HEK293 (cell line): ENCODE measurements around the gene PTP4A2.

Source experiments
- BCL11B ChIP-seq: fragments of 450-650 bp; formaldehyde crosslinking; IDR thresholded peaks from 2 replicates; pipeline ENCODE4 v1.5.1; 2016; ENCODE audit warnings: low read depth, missing biosample characterization, missing genetic modification characterization
- GLIS1 ChIP-seq: fragments of 450-650 bp; formaldehyde crosslinking; IDR thresholded peaks from 2 replicates; pipeline ENCODE4 v1.5.1; 2016; ENCODE audit warnings: missing biosample characterization, missing genetic modification characterization
- KLF7 ChIP-seq: fragments of 450-650 bp; formaldehyde crosslinking; IDR thresholded peaks from 2 replicates; pipeline ENCODE4 v1.5.1; 2016; ENCODE audit warnings: missing biosample characterization, missing genetic modification characterization, borderline replicate concordance
- OSR2 ChIP-seq: fragments of 450-650 bp; formaldehyde crosslinking; IDR thresholded peaks from 2 replicates; pipeline ENCODE4 v1.5.1; 2016; ENCODE audit warnings: missing biosample characterization, missing genetic modification characterization
- PRDM10 ChIP-seq: fragments of 450-650 bp; formaldehyde crosslinking; IDR thresholded peaks from 2 replicates; pipeline ENCODE4 v1.5.1; 2016; ENCODE audit warnings: missing biosample characterization, missing genetic modification characterization
- YY1 ChIP-seq: fragments of 450-650 bp; formaldehyde crosslinking; IDR thresholded peaks from 2 replicates; pipeline ENCODE4 v1.5.1; 2018; ENCODE audit warnings: missing biosample characterization, missing genetic modification characterization
- ZFP41 ChIP-seq: fragments of 450-650 bp; formaldehyde crosslinking; IDR thresholded peaks from 2 replicates; pipeline ENCODE4 v1.5.1; 2016; ENCODE audit warnings: missing biosample characterization, missing genetic modification characterization, borderline replicate concordance
- ZNF114 ChIP-seq: fragments of 450-650 bp; formaldehyde crosslinking; IDR thresholded peaks from 2 replicates; pipeline ENCODE4 v1.5.0; 2017; ENCODE audit warnings: missing biosample characterization, missing genetic modification characterization
- ZNF157 ChIP-seq: fragments of 450-650 bp; formaldehyde crosslinking; IDR thresholded peaks from 2 replicates; pipeline ENCODE4 v1.5.1; 2016; ENCODE audit warnings: missing biosample characterization, missing genetic modification characterization
- ZNF223 ChIP-seq: fragments of 450-650 bp; formaldehyde crosslinking; IDR thresholded peaks from 2 replicates; pipeline ENCODE4 v1.5.1; 2016; ENCODE audit warnings: missing biosample characterization, missing genetic modification characterization
- ZNF24 ChIP-seq: fragments of 450-650 bp; formaldehyde crosslinking; IDR thresholded peaks from 2 replicates; pipeline ENCODE4 v1.5.1; 2016; ENCODE audit warnings: missing biosample characterization, missing genetic modification characterization
- ZNF274 ChIP-seq, 2 experiments: fragments of 200-500 bp in 1 of 2; fragments of 450-650 bp in 1 of 2; sonication (Bioruptor generic) in 1 of 2; formaldehyde crosslinking in 1 of 2; IDR thresholded peaks; 2 replicates each; pipeline versions ENCODE4 v1.5.1 to v1.6.1; 2014 to 2016; ENCODE audit warnings: borderline replicate concordance in 1 of 2, inconsistent platforms in 1 of 2, low read length in 1 of 2, missing biosample characterization in 1 of 2, missing genetic modification characterization in 1 of 2
- ZNF311 ChIP-seq: fragments of 450-650 bp; formaldehyde crosslinking; IDR thresholded peaks from 2 replicates; pipeline ENCODE4 v1.5.1; 2017; ENCODE audit warnings: missing biosample characterization, missing genetic modification characterization, borderline replicate concordance
- ZNF341 ChIP-seq: fragments of 450-650 bp; formaldehyde crosslinking; IDR thresholded peaks from 2 replicates; pipeline ENCODE4; 2016; ENCODE audit warnings: low read depth, missing biosample characterization, missing genetic modification characterization
- ZNF366 ChIP-seq: fragments of 450-650 bp; formaldehyde crosslinking; conservative IDR thresholded peaks from 2 replicates; pipeline ENCODE4 v1.5.1; 2016; ENCODE audit warnings: missing biosample characterization, missing genetic modification characterization
- ZNF394 ChIP-seq: fragments of 450-650 bp; formaldehyde crosslinking; IDR thresholded peaks from 2 replicates; pipeline ENCODE4 v1.5.1; 2016; ENCODE audit warnings: missing biosample characterization, missing genetic modification characterization, mild to moderate bottlenecking, moderate library complexity, borderline replicate concordance
- ZNF513 ChIP-seq: fragments of 450-650 bp; IDR thresholded peaks from 2 replicates; pipeline ENCODE4 v1.5.1; 2018; ENCODE audit warnings: missing biosample characterization, missing genetic modification characterization
- ZNF530 ChIP-seq: fragments of 450-650 bp; formaldehyde crosslinking; IDR thresholded peaks from 2 replicates; pipeline ENCODE4 v1.5.1; 2016; ENCODE audit warnings: low read depth, missing biosample characterization, missing genetic modification characterization
- ZNF571 ChIP-seq: fragments of 450-650 bp; formaldehyde crosslinking; IDR thresholded peaks from 2 replicates; pipeline ENCODE4 v1.5.0; 2017; ENCODE audit warnings: missing biosample characterization, missing genetic modification characterization
- ZNF621 ChIP-seq: fragments of 450-650 bp; formaldehyde crosslinking; IDR thresholded peaks from 2 replicates; pipeline ENCODE4 v1.5.1; 2017; ENCODE audit warnings: missing biosample characterization, missing genetic modification characterization
- ZNF830 ChIP-seq: fragments of 450-650 bp; IDR thresholded peaks from 2 replicates; pipeline ENCODE4 v1.5.0; 2018; ENCODE audit warnings: missing biosample characterization, missing genetic modification characterization, low read depth, mild to moderate bottlenecking, moderate library complexity
- ZNF837 ChIP-seq: fragments of 450-650 bp; formaldehyde crosslinking; IDR thresholded peaks from 2 replicates; pipeline ENCODE4 v1.5.1; 2016; ENCODE audit warnings: missing biosample characterization, missing genetic modification characterization
- ZSCAN30 ChIP-seq: fragments of 450-650 bp; IDR thresholded peaks from 2 replicates; pipeline ENCODE4 v1.5.1; 2018; ENCODE audit warnings: missing biosample characterization, mild to moderate bottlenecking, missing genetic modification characterization, moderate library complexity
- TF ChIP-seq, protein P1 (sequence below): fragments of 450-650 bp; formaldehyde crosslinking; IDR thresholded peaks from 2 replicates; pipeline ENCODE4 v1.5.1; 2016; ENCODE audit warnings: missing biosample characterization, missing genetic modification characterization
- TF ChIP-seq, protein P2 (sequence below): fragments of 450-650 bp; formaldehyde crosslinking; IDR thresholded peaks from 2 replicates; pipeline ENCODE4 v1.5.0; 2017; ENCODE audit warnings: missing biosample characterization, missing genetic modification characterization, borderline replicate concordance
- TF ChIP-seq, protein P3 (sequence below): fragments of 450-650 bp; formaldehyde crosslinking; IDR thresholded peaks from 2 replicates; pipeline ENCODE4 v1.5.1; 2016; ENCODE audit warnings: missing biosample characterization, missing genetic modification characterization

PTP4A2 gene

GRCh38 chr1:31944205-31945089 is 6.3 kb upstream of the PTP4A2 start (continued):
- TF ChIP-seq, protein P1, sequence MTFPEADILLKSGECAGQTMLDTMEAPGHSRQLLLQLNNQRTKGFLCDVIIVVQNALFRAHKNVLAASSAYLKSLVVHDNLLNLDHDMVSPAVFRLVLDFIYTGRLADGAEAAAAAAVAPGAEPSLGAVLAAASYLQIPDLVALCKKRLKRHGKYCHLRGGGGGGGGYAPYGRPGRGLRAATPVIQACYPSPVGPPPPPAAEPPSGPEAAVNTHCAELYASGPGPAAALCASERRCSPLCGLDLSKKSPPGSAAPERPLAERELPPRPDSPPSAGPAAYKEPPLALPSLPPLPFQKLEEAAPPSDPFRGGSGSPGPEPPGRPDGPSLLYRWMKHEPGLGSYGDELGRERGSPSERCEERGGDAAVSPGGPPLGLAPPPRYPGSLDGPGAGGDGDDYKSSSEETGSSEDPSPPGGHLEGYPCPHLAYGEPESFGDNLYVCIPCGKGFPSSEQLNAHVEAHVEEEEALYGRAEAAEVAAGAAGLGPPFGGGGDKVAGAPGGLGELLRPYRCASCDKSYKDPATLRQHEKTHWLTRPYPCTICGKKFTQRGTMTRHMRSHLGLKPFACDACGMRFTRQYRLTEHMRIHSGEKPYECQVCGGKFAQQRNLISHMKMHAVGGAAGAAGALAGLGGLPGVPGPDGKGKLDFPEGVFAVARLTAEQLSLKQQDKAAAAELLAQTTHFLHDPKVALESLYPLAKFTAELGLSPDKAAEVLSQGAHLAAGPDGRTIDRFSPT (tag by site-specific recombination), result 0 out of 2 replicates have a peak, but pooled peaks have one; percentile 54
- TF ChIP-seq ZNF24 (peak; percentile 90), ZNF837 (tag by site-specific recombination) (no peak), ZNF223 (tag by site-specific recombination) (no peak), GLIS1 (tag by site-specific recombination) (peak; percentile 76), ZNF366 (tag by site-specific recombination) (peak; percentile 66), ZNF621 (tag by site-specific recombination) (no peak), ZNF571 (tag by site-specific recombination) (no peak), ZNF114 (tag by site-specific recombination) (no peak), ZNF530 (tag by site-specific recombination) (no peak), ZNF341 (tag by site-specific recombination) (peak; percentile 83), ZFP41 (no peak), BCL11B (tag by site-specific recombination) (0 out of 2 replicates have a peak, but pooled peaks have one; percentile 21), ZSCAN30 (tag by site-specific recombination) (peak; percentile 90), ZNF513 (tag by site-specific recombination) (0 out of 2 replicates have a peak, but pooled peaks have one; percentile 19), ZNF157 (tag by site-specific recombination) (no peak), ZNF274 (IDR thresholded peaks at IDR 0.05; ENCODE audit: low read length) (no peak), ZNF274 (tag by site-specific recombination; IDR thresholded peaks at IDR 0.05; ENCODE audit: borderline replicate concordance) (no peak), ZNF311 (tag by site-specific recombination) (no peak), ZNF830 (tag by site-specific recombination) (no peak), PRDM10 (peak; percentile 96), YY1 (tag by site-specific recombination) (peak; percentile 73), OSR2 (peak; percentile 59; the same call in 1 of the 2 replicates), ZNF394 (tag by site-specific recombination) (peak; percentile 71), KLF7 (tag by site-specific recombination) (peak; percentile 97)
- TF ChIP-seq, protein P2, sequence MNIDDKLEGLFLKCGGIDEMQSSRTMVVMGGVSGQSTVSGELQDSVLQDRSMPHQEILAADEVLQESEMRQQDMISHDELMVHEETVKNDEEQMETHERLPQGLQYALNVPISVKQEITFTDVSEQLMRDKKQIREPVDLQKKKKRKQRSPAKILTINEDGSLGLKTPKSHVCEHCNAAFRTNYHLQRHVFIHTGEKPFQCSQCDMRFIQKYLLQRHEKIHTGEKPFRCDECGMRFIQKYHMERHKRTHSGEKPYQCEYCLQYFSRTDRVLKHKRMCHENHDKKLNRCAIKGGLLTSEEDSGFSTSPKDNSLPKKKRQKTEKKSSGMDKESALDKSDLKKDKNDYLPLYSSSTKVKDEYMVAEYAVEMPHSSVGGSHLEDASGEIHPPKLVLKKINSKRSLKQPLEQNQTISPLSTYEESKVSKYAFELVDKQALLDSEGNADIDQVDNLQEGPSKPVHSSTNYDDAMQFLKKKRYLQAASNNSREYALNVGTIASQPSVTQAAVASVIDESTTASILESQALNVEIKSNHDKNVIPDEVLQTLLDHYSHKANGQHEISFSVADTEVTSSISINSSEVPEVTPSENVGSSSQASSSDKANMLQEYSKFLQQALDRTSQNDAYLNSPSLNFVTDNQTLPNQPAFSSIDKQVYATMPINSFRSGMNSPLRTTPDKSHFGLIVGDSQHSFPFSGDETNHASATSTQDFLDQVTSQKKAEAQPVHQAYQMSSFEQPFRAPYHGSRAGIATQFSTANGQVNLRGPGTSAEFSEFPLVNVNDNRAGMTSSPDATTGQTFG (tag by site-specific recombination), result no peak
- TF ChIP-seq, protein P3, sequence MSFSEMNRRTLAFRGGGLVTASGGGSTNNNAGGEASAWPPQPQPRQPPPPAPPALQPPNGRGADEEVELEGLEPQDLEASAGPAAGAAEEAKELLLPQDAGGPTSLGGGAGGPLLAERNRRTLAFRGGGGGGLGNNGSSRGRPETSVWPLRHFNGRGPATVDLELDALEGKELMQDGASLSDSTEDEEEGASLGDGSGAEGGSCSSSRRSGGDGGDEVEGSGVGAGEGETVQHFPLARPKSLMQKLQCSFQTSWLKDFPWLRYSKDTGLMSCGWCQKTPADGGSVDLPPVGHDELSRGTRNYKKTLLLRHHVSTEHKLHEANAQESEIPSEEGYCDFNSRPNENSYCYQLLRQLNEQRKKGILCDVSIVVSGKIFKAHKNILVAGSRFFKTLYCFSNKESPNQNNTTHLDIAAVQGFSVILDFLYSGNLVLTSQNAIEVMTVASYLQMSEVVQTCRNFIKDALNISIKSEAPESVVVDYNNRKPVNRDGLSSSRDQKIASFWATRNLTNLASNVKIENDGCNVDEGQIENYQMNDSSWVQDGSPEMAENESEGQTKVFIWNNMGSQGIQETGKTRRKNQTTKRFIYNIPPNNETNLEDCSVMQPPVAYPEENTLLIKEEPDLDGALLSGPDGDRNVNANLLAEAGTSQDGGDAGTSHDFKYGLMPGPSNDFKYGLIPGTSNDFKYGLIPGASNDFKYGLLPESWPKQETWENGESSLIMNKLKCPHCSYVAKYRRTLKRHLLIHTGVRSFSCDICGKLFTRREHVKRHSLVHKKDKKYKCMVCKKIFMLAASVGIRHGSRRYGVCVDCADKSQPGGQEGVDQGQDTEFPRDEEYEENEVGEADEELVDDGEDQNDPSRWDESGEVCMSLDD (tag by site-specific recombination), result peak; percentile 89
